HepG2 (cell line): ENCODE data around the gene STAC.

Source experiments
- BRD4 ChIP-seq: sonication (generic); formaldehyde crosslinking; IDR thresholded peaks from 2 replicates; pipeline ENCODE4 v1.4.0; 2020; ENCODE audit warnings: missing genetic modification reagents
- CCAR2 ChIP-seq: fragments of 200-400 bp; formaldehyde crosslinking; optimal IDR thresholded peaks from 2 replicates; pipeline ENCODE3; 2018; ENCODE audit warnings: low read depth, mild to moderate bottlenecking, low read length, moderate library complexity
- EEA1 ChIP-seq: sonication (generic); formaldehyde crosslinking; IDR thresholded peaks from 2 replicates; pipeline ENCODE4 v1.5.1; 2020; ENCODE audit warnings: mild to moderate bottlenecking, missing genetic modification reagents, borderline replicate concordance
- POLR2A ChIP-seq, 2 experiments: IDR thresholded peaks; 2 replicates each; pipeline ENCODE4 v1.6.1; 2011; ENCODE audit warnings: low read depth in 2 of 2, low read length in 2 of 2, mild to moderate bottlenecking in 1 of 2, moderate library complexity in 1 of 2; ENCODE audit not compliant: insufficient read depth in 1 of 2
- RBM39 ChIP-seq: fragments of 200-400 bp; formaldehyde crosslinking; IDR thresholded peaks from one replicate; pipeline ENCODE4 v1.6.1; 2018; ENCODE audit warnings: antibody characterized with exemption, mild to moderate bottlenecking, low read depth, low read length; ENCODE audit not compliant: poor library complexity, severe bottlenecking
- TAF1 ChIP-seq: sonication (generic); formaldehyde crosslinking; IDR thresholded peaks from 2 replicates; pipeline ENCODE4 v1.4.0; 2020; ENCODE audit warnings: missing genetic modification reagents
- TRIM24 ChIP-seq: sonication (generic); formaldehyde crosslinking; IDR thresholded peaks from 2 replicates; pipeline ENCODE4 v1.8.0; 2022; ENCODE audit warnings: mild to moderate bottlenecking, missing genetic modification reagents
- YY1 ChIP-seq: IDR thresholded peaks from 2 replicates; pipeline ENCODE4 v1.6.1; 2011; ENCODE audit warnings: low read length, low read depth, moderate library complexity, mild to moderate bottlenecking; ENCODE audit not compliant: insufficient read depth, insufficient replicate concordance
- ZNF207 ChIP-seq: fragments of 450-650 bp; IDR thresholded peaks from 2 replicates; pipeline ENCODE4 v1.6.1; 2016; ENCODE audit warnings: antibody characterized with exemption, borderline replicate concordance
- ZNF619 ChIP-seq: sonication (generic); formaldehyde crosslinking; IDR thresholded peaks from 2 replicates; pipeline ENCODE4 v1.4.0; 2020; ENCODE audit warnings: mild to moderate bottlenecking, missing genetic modification reagents
- TF ChIP-seq, protein P1 (sequence below): sonication (generic); formaldehyde crosslinking; conservative IDR thresholded peaks from 2 replicates; pipeline ENCODE4 v1.8.0; 2022; ENCODE audit warnings: mild to moderate bottlenecking, moderate library complexity, missing genetic modification reagents

DNA sequence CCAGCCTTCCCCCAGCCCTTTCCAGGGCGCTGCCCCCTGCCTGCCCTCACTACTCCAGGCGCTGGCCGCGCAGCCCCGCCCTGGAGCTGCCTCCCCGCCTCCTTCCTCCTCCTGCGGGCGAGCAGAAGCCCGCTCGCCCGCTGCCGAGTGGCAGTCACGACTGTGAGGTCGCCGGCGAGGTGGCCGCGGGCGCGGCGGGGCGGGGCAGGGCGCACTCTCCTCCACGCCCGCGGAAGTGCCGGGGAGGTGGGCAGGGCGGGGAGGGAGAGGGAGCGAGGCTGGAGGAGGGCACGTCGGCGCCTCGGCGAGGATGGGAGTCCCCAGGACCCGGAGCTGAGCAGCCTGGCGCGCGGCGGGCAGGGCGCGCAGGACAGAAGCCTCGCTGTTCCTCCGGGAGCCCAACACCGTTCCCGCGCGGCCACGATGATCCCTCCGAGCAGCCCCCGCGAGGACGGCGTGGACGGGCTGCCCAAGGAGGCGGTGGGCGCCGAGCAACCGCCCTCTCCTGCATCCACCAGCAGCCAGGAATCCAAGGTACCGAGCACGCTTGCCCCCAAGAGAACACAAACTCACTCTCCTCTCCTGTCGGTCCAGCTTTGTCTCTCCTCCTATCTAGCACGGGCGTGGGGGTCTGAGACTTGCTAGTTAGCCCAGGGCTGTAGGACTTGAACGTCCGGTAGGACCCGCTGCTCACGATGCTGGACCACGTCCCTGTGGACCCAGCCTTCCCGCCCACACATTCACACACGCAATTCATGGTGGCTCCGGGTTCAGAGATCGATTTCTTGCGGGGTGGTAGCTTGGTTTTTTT lies at the start of gene STAC:
- TF ChIP-seq BRD4 (no peak), ZNF619 (no peak), POLR2A (IDR thresholded peaks at IDR 0.05; ENCODE audit: insufficient read depth in 1 of 2, low read depth in 2 of 2, low read length in 2 of 2) (no peak), CCAR2 (no peak), YY1 (no peak), TAF1 (no peak), RBM39 (no peak), ZNF207 (no peak), EEA1 (no peak), TRIM24 (CRISPR knock-in tag) (no peak)
- TF ChIP-seq, protein P1, sequence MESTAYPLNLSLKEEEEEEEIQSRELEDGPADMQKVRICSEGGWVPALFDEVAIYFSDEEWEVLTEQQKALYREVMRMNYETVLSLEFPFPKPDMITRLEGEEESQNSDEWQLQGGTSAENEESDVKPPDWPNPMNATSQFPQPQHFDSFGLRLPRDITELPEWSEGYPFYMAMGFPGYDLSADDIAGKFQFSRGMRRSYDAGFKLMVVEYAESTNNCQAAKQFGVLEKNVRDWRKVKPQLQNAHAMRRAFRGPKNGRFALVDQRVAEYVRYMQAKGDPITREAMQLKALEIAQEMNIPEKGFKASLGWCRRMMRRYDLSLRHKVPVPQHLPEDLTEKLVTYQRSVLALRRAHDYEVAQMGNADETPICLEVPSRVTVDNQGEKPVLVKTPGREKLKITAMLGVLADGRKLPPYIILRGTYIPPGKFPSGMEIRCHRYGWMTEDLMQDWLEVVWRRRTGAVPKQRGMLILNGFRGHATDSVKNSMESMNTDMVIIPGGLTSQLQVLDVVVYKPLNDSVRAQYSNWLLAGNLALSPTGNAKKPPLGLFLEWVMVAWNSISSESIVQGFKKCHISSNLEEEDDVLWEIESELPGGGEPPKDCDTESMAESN (CRISPR knock-in tag) = no peak
